AG04450 (cell line): ENCODE data around the gene ADGRV1. TPM values are rescaled to one million over a fixed set of nuclear protein-coding genes. Genes with fewer than 3 reads are reported as not detected.
"Not testable (repeated sequence)": the region's sequence is repeated elsewhere in the genome, so short reads cannot be mapped to it uniquely, and the experiment has no call there.

ENCODE experiments used
- CTCF ChIA-PET: fragments of 300-600, 350-600 bp; formaldehyde crosslinking; extraction: SDS; loops from one replicate; lab custom pipeline; 2022; ENCODE audit warnings: antibody characterized with exemption, inconsistent platforms; lab: Charles Lee
- POLR2A ChIA-PET: fragments of 350-600 bp; formaldehyde crosslinking; extraction: SDS; loops from one replicate; lab custom pipeline; 2021; ENCODE audit warnings: antibody characterized with exemption, inconsistent platforms; lab: Yijun Ruan, JAX
- DNase-seq: peaks from one replicate; pipeline ENCODE4 v3.0.0-alpha.2; 2011; ENCODE audit warnings: low read depth, low spot score
- H3K27ac ChIP-seq: one replicate; pipeline ENCODE4 v1.5.1; 2012; ENCODE audit warnings: low read depth, low read length, control low read depth
- H3K27me3 ChIP-seq: one replicate; pipeline ENCODE4 v1.6.0; 2012; ENCODE audit warnings: low read length; ENCODE audit not compliant: control insufficient read depth, insufficient read depth
- H3K4me3 ChIP-seq: 2 replicates; pipeline ENCODE4 v1.5.1; 2011; ENCODE audit warnings: mild to moderate bottlenecking, low read depth, low read length, control low read depth
- H3K9me3 ChIP-seq: 2 replicates; pipeline ENCODE4 v1.5.1; 2012; ENCODE audit warnings: low read length; ENCODE audit not compliant: control insufficient read depth, insufficient read depth
- polyA plus RNA-seq: library from polyadenylated mRNA; depleted of rRNA; stranded (reverse); fragments of >200 nt; gene quantifications from 2 replicates; pipeline ENCODE4 v1.2.3, GENCODE V29; 2011
- TF ChIP-seq, protein P1 (sequence below): IDR thresholded peaks from 2 replicates; pipeline ENCODE4 v1.5.1; 2011; ENCODE audit warnings: low read depth, low read length, control low read depth, inconsistent platforms

ADGRV1 gene
- polyA plus RNA-seq, 1 experiment = 0.06 TPM

DNA sequence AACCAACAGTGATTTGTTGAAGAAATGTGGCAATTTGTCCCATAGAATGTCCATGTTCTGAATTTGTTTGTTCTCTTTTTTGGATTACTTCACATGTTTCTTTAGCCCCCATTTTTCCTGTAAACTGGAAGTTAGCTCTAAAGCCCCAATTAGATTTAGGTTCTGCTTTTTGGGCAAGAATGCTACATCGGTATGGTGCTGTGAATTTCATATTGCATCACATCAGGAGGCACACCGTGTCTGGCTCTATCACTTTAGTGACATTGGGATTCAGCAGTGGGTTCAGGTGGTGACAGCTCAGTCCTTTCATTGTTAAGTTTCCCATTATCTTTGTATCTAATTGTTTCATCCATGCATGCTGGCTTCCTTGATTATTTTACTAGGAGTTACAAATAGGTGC lies 27.9 kb downstream of the ADGRV1 start:
- Histone ChIP-seq H3K4me3 (no peak overlapping the region), H3K27ac (no peak overlapping the region), H3K9me3 (no peaks in the 10 kb centered on the region), H3K27me3 (no peaks in the 10 kb centered on the region)
- ChIA-PET CTCF (interaction anchor here (1.4 kb wide), 1 partner anchor 12 kb away, joined by 3 read pairs; no protein-coding TSS in a partner anchor), POLR2A (no interaction called here)
- TF ChIP-seq, protein P1, sequence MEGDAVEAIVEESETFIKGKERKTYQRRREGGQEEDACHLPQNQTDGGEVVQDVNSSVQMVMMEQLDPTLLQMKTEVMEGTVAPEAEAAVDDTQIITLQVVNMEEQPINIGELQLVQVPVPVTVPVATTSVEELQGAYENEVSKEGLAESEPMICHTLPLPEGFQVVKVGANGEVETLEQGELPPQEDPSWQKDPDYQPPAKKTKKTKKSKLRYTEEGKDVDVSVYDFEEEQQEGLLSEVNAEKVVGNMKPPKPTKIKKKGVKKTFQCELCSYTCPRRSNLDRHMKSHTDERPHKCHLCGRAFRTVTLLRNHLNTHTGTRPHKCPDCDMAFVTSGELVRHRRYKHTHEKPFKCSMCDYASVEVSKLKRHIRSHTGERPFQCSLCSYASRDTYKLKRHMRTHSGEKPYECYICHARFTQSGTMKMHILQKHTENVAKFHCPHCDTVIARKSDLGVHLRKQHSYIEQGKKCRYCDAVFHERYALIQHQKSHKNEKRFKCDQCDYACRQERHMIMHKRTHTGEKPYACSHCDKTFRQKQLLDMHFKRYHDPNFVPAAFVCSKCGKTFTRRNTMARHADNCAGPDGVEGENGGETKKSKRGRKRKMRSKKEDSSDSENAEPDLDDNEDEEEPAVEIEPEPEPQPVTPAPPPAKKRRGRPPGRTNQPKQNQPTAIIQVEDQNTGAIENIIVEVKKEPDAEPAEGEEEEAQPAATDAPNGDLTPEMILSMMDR = no peak
- DNase-seq = no peak

DNA sequence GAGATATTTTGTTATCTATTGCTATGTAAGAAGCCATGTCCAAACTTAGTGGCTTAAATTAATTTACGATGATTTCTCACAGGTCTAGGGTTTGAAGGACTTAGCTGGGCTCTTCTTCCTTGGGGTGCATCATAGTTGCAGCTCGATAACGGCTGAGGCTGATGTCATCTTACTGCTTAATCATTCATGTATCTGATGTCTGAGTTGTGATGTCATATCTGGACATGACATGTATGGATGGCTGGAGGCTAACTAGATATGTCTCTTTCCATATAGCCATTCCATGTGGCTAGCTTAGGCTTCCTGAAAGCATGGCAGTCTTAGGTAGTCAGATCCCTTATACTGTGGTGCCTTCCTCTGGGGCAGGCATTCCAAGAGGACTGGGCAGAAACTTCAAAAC lies 31.6 kb downstream of the ADGRV1 start:
- Histone ChIP-seq H3K4me3 (no peak overlapping the region), H3K27ac (no peak overlapping the region), H3K9me3 (no peaks in the 10 kb centered on the region), H3K27me3 (no peaks in the 10 kb centered on the region)
- TF ChIP-seq, protein P1 = no peak
- ChIA-PET POLR2A (no interaction called here), CTCF (no interaction called here)
- DNase-seq = no peak

GRCh38 chr5:90593083-90593482 lies 34.5 kb downstream of the ADGRV1 start:
- H3K27me3 ChIP-seq, DNase-seq, H3K9me3 ChIP-seq, CTCF ChIA-PET, H3K4me3 ChIP-seq, POLR2A ChIA-PET, H3K27ac ChIP-seq: not testable (repeated sequence)

- CTCF ChIA-PET, POLR2A ChIA-PET: not testable (repeated sequence)
Measured at GRCh38 chr5:90595766-90596165, 37.2 kb downstream of the ADGRV1 start.

DNA sequence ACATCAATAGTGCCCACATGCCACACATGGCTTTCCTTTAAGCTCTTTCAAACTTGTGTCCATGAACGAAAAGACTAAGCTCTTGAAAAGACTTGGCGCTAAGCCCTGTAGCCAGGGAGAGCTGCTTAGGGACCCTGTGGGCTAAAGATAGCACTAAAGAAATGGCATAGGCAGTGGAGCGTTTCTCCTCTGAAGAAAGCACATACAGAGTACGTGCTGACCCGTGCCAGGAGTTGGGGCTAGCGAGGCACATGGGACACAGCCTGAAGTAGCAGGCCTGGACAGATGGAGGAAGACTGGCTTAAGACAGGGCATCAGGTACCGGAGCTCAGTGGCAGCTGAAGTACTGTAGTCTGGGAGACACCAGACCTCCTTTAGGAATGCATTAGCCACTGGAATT lies 39.7 kb downstream of the ADGRV1 start:
- CTCF ChIA-PET = no interaction called here
- H3K9me3 ChIP-seq = peaks cover 3% of the 10 kb centered on the region; the same call in 1 of the 2 replicates
- no peak overlapping the region for H3K27ac ChIP-seq
- DNase-seq = no peak
- TF ChIP-seq, protein P1 = no peak
- POLR2A ChIA-PET = no interaction called here
- no peak overlapping the region for H3K4me3 ChIP-seq
- H3K27me3 ChIP-seq = no peaks in the 10 kb centered on the region

More at GRCh38 chr5:90595766-90596165, 37.2 kb downstream of the ADGRV1 start:
- not testable (repeated sequence) for H3K4me3 ChIP-seq, H3K27ac ChIP-seq, DNase-seq, H3K27me3 ChIP-seq, H3K9me3 ChIP-seq

DNA sequence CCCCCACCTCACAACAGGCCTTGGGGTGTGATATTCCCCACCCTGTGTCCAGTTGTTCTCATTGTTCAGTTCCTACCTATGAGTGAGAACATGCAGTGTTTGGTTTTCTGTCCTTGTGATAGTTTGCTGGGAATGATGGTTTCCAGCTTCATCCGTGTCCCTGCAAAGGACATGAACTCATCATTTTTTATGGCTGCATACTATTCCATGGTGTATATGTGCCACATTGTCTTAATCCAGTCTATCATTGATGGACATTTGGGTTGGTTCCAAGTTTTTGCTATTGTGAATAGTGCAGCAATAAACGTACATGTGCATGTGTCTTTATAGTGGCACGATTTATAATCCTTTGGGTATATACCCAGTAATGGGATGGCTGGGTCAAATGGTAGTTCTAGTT lies 41.7 kb downstream of the ADGRV1 start:
- H3K9me3 ChIP-seq, H3K4me3 ChIP-seq, CTCF ChIA-PET, H3K27me3 ChIP-seq, DNase-seq, POLR2A ChIA-PET, H3K27ac ChIP-seq: not testable (repeated sequence)
